Astrocyte of the cerebellum (primary cell): ENCODE results near the gene EPHA10.

Source experiments
- DNase-seq: peaks from one replicate; pipeline ENCODE4 v3.0.0-alpha.2; 2011; ENCODE audit warnings: low read depth
- H3K4me3 ChIP-seq: 2 replicates; pipeline ENCODE4 v1.5.1; 2011; ENCODE audit warnings: mild to moderate bottlenecking, low read depth, low read length, moderate library complexity
- in situ Hi-C: cut with HindIII; loops from 2 replicates; pipeline ENCODE4 v1.10.0; 2017; ENCODE audit warnings: low sequenced_read_pairs
- TF ChIP-seq, protein P1 (sequence below): IDR thresholded peaks from 2 replicates; pipeline ENCODE4 v1.5.1; 2012; ENCODE audit warnings: low read length, low read depth, moderate library complexity, mild to moderate bottlenecking; ENCODE audit errors: missing control alignments

EPHA10 gene

DNA sequence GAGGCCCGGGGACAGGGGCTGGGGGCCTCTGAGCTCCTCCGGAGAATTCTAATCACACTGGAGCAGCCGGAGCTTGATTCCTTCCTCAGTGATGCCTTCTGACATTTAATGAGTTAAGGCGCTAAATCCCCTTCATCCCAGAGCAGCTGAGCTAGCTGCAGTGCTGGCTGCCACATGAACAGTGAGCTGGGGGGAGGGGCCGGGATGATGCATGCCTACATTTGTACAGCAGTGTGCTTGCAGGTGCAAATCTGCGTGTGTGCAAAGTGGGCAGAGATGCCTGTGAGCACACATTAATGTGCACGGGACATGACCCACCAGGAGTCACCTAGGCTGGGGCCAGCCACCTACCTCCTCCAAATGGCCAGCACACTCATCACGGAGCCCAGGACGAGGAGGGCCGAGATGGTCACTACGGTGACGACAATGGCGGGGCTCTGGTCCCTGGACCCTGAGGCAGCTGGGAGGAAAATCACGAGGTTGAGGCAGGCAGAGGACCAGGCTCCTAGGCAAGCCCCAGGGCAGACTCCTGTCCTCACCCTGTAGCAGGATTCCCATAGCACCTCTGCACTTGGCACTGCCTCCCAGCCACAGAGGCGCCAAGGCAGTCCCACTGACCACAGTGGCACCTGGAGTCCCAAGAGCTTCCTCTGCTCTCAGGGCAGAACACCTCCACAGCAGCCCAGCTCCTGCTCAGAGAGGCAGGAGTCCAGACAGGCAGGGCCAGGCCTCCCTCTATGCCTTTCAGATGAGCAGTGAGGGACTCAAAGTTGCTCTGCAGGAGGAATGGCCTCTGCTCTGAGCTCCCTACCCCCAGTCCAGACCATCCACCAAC lies 38.0 kb downstream of the EPHA10 start:
- DNase-seq = no peak
- TF ChIP-seq, protein P1, sequence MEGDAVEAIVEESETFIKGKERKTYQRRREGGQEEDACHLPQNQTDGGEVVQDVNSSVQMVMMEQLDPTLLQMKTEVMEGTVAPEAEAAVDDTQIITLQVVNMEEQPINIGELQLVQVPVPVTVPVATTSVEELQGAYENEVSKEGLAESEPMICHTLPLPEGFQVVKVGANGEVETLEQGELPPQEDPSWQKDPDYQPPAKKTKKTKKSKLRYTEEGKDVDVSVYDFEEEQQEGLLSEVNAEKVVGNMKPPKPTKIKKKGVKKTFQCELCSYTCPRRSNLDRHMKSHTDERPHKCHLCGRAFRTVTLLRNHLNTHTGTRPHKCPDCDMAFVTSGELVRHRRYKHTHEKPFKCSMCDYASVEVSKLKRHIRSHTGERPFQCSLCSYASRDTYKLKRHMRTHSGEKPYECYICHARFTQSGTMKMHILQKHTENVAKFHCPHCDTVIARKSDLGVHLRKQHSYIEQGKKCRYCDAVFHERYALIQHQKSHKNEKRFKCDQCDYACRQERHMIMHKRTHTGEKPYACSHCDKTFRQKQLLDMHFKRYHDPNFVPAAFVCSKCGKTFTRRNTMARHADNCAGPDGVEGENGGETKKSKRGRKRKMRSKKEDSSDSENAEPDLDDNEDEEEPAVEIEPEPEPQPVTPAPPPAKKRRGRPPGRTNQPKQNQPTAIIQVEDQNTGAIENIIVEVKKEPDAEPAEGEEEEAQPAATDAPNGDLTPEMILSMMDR = no peak
- in situ Hi-C loops = no loop called here

DNA sequence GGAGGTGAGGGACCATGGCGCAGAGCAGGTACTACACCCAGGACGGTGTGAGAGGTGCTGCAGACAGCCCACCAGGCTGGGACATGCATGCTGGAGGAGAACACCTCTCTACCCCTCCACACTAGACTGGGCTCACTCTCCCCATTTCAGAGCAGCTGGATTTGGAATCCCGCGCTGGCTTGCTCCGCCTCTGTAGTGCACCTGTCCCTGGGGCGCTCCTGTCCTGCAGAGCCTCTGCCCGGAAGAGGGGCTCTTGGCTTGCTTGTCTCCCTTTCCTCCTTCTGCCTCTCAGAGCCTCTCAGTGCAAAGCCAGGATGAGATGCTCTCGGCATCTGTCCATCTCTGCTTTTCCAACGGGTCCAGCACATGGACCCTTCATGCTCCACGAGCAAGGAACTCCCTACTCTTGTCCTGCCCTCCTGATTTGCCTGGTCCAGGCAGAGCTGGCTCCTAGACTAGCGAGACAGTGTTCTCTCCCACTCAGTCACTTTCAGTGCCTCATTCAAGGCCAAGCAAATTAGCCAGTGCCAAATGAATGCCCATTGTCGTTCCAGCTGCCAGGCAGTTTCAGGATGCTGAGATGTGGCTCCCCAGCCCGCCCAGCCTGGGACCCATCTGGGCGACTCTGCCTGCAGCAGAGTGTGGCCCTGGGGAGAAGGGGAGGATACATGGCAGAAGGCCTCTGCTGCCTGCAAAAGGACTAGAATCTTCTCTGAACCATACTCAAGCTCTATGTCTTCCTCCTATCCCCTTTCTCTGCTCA lies 38.9 kb downstream of the EPHA10 start:
- in situ Hi-C loops = no loop called here
- TF ChIP-seq, protein P1 = no peak
- H3K4me3 ChIP-seq = no peak overlapping the region
- DNase-seq = no peak

More for the DNA sequence above, 38.0 kb downstream of the EPHA10 start:
- H3K4me3 ChIP-seq = no peak overlapping the region

DNA sequence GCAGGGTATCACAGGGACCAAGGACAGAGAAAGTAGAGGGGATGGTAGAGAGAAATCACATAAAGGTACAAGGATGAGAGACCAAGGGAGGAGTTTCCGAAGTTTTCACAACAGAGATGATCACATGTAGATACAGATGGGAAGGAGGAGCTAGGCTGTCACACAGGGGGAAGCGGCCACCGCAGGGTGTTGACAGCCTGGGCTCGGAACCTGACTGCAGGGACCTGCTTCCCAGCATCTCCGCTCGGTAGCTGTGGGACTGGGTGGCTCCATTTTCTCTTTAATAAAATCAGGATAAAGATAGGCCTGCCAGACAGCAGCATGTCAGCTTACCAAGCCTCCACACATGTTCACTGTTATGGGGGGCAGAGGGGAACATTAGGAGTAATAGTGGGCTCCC lies 40.3 kb downstream of the EPHA10 start:
- H3K4me3 ChIP-seq = no peak overlapping the region
- TF ChIP-seq, protein P1 = no peak
- no peak for DNase-seq
- in situ Hi-C loops = no loop called here

DNA sequence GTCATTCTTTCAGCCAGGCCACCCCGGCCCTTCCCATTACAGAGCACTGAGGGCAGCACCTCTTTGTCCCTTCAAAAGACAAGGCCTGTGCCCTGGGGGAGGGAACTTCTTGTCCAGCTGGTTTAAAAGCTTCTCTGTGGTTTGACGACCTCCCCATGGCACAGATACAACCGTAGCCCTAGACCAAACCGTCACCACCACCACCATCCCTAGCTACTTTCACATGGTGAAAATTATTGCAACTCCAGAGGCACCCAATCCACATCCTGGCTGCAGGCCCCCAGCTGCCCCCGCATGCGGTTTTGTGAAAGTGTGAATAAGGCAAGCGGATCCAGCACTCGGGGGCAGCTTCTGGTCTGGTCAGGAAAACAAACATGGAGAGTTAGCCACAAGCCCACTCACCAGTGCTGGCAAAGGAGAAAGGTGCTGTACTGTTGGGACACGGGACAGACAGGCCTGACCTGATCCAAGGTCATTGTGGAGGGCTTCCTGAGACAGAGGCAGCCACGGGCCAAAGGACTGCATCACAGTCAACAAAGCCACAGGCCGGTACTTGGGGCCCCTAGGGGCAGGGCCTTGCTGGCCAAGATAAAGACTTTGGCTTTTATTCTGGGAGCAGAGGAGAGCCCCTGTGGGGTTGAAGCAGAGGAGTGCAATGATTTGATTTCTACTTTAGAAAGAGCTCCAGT lies 41.4 kb downstream of the EPHA10 start:
- in situ Hi-C loops = no loop called here
- no peak for DNase-seq
- TF ChIP-seq, protein P1 = no peak
- H3K4me3 ChIP-seq = no peak overlapping the region

DNA sequence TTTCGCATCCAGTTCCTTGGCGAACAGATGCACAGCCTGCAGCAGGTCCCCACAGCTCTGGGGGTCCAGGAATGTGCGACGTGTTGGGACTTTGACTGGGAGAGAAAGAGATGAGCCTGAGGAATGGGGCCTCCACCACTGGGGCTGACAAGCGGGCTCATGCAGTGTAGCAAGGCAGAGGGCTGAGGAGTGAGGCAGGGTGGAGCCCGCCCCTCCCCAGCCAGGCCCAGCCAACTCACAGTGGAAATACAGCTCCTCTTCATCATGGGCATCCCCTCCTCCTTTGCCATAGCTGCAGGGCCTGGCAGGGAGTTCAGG lies 41.9 kb downstream of the EPHA10 start:
- TF ChIP-seq, protein P1 = no peak
- H3K4me3 ChIP-seq = no peak overlapping the region
- DNase-seq = no peak
- in situ Hi-C loops = no loop called here

DNA sequence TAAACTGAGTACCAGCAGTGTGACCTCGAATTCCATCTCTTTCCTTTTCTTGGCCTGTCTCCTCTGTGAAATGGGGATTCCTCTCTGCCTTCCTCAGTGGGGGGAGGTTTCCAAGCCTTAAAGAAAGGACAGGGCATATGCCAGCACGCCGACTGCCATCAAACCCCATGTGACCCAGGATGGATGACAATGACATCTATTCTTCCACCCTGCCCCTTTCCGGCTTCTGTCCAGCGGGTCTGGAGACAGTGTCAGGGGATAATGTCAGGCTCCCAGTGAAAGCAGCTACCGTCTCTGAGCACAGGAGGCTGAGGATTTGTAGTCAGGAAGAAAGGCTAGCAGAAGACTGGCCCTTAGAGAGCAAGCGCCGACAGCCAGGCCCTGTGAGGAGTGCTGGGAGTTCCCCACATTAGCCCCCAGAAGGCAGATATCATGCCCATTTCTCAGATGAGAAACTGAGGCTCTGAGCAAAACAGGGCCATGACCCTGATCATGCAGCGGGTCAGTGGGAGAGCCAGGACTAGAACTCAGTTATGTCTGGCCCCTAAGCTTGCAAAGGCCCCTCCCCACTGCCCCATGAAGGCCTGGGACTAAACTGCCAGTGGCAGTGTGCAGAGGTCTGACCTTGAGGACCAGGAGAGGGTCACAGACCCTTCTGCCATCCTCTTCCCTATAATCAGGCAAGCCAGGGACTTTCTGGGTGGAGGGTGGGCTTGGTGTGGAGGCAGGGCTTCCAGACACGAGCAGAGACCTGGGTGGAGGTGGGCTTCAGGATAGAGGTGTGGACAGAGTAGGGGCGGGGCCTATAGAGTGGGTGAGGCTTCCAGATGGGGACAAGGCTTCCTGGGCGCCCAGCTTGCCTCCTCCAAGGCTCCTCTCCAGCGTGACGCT lies 42.5 kb downstream of the EPHA10 start:
- TF ChIP-seq, protein P1 = no peak
- DNase-seq = no peak
- no peak overlapping the region for H3K4me3 ChIP-seq
- in situ Hi-C loops = no loop called here
